ENCODE measurements around the gene LASP1.
"Not testable (repeated sequence)": the region's sequence is repeated elsewhere in the genome, so short reads cannot be mapped to it uniquely, and the experiment has no call there.

LASP1 gene

DNA sequence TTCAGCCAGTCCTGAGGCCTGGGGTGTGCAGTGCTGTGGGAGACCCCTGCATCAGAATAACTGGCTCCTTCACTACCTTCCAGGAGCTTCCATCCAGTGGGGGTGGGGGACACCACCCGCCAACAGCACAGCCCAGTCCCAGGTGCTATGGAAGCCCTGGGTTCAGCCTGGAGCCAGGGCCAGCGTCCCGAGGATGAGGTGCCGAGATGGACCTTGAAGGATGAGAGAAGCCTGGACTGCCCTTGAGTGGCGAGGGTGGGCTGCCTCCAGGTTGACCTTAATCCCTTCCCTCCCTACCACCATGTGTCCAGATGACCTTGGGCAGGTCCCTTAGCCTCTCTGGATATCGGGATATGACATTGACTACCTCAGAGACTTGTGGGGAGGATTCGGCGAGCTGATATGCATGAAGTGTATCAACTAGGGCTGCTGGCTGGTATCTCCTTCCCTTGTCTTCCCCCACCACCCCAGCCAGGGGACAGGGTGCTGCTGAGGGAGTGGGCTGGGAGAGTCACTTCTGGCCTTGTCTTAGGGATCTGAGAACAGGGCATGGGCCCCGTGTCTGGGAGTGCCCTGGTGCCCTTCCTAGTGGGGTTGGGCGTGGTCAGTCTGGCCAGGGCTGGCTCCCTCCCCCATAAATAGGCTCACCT lies 41.3 kb downstream of the LASP1 start:
- DNase-seq, result no peak

DNA sequence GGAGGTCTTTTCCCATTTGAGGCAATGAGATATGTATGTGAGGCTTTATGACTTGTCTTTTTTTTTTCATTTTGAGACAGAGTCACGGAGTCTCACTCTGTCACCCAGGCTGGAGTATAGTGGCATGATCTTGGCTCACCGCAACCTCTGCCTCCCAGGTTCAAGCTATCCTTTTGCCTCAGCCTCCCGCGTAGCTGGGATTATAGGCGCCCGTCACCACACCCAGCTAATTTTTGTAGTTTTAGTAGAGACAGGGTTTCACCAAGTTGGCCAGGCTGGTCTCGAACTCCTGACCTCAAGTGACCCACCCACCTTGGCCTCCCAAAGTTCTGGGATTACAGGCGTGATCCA lies 41.8 kb downstream of the LASP1 start:
- DNase-seq, result not testable (repeated sequence)

DNA sequence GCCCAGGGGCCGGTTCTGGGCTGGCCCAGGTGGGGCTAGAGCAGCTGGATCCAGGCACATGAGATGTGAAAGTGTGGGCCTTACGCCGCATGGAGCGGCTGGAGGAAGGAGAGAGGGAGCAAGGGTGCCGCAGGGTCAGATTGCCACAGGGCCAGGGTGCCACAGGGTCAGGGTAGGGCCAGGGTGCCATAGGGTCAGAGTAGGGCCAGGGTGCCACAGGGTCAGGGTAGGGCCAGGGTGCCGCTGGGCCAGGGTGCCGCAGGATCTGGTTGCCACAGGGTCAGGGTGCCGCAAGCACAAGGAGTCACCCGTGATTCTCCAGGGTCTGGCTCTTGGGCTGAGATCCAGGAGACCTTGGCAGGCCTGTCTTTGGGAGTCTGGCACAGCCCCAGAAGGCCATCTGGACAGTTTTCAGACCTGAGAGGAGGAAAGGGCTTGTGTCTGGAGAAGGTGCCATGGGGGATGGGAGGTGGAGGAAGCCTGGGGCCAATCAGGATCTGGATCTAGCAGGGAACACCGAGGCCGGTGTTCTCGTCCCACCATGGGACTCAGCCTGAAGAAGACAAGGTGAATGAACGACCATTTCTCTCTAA lies 42.5 kb downstream of the LASP1 start:
- DNase-seq, result no peak

DNA sequence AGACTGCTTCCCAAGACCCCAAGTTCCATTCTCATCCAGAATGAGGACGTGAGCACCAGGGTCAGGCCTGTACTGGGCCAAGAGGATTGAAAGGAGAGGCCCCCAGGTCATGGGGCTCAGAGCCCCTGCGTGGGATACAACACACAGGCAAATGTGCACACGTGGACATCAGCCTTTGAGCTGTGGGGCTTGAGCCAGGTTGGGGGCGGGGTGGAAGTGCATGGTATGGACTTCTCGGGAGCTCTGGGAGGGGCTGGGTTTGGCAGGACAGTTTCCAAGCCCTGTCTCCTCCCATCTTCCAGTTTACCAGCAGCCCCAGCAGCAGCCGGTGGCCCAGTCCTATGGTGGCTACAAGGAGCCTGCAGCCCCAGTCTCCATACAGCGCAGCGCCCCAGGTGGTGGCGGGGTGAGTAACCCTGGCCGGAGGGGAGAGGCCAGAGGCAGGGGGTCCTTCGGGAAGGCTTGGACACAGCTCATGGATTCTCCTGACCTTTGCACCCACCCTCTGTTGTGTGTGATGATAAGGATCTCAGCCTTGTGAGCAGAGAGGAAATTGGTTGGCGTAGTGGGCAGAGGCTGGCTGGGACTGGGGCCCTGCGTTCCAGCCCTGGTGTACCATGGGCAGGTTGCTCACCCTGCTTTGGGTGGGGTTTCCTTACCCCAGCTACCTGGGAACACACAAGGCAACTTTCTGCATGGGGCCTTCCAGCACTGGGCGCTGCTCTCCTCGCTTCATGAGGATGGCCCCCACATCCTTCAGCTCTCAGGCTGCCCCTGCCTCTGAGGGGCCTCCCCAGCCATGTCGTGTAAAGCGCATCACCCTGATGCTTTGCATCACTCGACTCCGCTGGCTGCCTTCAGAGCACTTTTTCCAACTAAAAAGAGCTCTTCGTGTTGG lies 45.1 kb downstream of the LASP1 start:
- DNase-seq, result no peak

DNA sequence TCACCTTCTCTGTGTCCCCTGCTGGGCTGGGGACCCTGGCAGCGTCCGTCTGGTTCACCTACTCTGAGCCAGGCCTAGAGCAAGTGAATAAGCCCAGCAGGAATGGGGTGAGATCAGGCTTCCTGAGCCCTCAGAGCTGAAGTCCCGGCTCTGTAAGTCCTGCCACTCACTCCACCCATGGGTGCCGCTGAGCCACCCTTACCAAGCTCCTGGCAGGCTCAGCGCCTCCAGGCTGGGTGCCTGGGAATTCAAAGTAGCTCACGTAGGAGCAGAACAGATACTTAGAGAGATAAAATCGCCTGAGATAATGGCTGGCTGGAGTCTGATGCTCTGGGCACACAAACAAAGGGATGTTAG lies 45.8 kb downstream of the LASP1 start:
- no peak for DNase-seq

DNA sequence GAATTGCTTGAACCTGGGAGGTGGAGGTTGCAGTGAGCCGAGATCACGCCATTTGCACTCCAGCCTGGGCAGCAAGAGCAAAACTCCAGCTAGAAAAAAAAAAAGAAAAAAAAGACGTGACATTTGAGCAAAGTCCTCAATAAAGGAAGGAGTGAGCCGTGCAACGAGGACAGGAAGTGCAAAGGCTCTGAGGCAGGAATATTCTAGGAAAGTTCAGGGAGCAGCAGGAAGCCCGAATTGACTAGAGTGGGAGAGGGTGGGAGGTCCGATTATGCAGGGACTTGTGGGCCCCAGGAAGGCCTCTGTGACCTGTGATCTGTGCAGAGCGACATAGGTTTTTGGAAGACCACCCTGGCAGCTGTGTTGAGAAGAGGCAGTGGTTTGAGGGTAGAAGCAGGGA lies 46.9 kb downstream of the LASP1 start:
- DNase-seq, result no peak

DNA sequence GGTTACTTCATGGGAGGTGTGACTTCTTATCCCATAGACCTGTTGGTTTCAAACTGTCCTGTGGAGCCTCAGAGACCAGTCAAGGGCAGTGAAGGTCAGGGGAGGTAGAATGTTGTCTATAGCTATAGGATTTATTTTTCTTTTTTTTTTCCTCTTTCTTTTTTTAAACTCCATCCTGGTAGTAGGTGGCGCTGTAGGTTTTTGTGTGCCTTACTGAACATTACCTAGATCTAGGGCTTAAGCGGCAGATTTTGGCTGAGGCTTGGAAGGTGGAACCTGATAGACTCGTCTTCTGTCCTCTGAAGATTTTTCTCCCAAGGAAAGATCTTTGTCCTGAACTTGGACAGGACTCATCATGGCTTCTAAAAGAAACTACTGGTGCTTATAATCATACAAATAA lies 47.4 kb downstream of the LASP1 start:
- DNase-seq, result no peak

DNA sequence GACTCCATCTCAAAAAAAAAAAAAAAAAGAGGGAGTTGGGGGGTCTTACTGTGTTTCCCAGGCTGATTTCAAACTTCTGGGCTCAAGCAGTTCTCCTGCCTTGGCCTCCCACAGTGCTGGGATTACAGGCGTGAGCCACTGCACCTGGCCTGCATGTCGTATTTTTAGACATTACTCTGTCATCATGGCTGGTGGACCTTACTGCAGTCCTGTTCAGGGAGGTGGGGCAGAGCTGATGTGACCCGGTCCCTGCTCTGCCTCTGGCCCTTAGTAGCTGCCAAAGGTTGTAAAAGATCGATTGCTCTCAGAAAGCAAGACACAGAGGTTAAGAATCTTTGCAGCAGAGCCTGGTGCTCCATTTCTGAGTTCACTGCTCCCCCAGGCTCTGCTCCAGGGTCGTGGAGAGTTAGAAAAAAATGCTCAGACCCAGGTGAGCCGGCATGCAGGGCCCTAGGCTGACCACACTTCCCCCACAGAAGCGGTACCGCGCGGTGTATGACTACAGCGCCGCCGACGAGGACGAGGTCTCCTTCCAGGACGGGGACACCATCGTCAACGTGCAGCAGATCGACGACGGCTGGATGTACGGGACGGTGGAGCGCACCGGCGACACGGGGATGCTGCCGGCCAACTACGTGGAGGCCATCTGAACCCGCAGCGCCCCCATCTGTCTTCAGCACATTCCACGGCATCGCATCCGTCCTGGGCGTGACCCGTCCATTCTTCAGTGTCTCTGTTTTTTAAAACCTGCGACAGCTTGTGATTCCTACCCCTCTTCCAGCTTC lies 48.5 kb downstream of the LASP1 start:
- no peak for DNase-seq

DNA sequence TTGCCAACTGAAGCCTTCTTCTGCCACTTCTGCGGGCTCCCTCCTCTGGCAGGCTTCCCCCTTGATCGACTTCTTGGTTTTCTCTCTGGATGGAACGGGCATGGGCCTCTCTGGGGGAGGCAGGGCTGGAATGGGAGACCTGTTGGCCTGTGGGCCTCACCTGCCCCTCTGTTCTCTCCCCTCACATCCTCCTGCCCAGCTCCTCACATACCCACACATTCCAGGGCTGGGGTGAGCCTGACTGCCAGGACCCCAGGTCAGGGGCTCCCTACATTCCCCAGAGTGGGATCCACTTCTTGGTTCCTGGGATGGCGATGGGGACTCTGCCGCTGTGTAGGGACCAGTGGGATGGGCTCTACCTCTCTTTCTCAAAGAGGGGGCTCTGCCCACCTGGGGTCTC lies 49.1 kb downstream of the LASP1 start:
- no peak for DNase-seq

DNA sequence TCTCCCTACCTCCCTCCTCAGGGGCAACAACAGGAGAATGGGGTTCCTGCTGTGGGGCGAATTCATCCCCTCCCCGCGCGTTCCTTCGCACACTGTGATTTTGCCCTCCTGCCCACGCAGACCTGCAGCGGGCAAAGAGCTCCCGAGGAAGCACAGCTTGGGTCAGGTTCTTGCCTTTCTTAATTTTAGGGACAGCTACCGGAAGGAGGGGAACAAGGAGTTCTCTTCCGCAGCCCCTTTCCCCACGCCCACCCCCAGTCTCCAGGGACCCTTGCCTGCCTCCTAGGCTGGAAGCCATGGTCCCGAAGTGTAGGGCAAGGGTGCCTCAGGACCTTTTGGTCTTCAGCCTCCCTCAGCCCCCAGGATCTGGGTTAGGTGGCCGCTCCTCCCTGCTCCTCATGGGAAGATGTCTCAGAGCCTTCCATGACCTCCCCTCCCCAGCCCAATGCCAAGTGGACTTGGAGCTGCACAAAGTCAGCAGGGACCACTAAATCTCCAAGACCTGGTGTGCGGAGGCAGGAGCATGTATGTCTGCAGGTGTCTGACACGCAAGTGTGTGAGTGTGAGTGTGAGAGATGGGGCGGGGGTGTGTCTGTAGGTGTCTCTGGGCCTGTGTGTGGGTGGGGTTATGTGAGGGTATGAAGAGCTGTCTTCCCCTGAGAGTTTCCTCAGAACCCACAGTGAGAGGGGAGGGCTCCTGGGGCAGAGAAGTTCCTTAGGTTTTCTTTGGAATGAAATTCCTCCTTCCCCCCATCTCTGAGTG lies 49.6 kb downstream of the LASP1 start:
- DNase-seq, result no peak

DNA sequence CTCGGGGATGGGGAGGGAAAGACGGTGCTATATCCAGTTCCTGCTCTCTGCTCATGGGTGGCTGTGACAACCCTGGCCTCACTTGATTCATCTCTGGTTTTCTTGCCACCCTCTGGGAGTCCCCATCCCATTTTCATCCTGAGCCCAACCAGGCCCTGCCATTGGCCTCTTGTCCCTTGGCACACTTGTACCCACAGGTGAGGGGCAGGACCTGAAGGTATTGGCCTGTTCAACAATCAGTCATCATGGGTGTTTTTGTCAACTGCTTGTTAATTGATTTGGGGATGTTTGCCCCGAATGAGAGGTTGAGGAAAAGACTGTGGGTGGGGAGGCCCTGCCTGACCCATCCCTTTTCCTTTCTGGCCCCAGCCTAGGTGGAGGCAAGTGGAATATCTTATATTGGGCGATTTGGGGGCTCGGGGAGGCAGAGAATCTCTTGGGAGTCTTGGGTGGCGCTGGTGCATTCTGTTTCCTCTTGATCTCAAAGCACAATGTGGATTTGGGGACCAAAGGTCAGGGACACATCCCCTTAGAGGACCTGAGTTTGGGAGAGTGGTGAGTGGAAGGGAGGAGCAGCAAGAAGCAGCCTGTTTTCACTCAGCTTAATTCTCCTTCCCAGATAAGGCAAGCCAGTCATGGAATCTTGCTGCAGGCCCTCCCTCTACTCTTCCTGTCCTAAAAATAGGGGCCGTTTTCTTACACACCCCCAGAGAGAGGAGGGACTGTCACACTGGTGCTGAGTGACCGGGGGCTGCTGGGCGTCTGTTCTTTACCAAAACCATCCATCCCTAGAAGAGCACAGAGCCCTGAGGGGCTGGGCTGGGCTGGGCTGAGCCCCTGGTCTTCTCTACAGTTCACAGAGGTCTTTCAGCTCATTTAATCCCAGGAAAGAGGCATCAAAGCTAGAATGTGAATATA lies 50.8 kb downstream of the LASP1 start:
- no peak for DNase-seq

DNA sequence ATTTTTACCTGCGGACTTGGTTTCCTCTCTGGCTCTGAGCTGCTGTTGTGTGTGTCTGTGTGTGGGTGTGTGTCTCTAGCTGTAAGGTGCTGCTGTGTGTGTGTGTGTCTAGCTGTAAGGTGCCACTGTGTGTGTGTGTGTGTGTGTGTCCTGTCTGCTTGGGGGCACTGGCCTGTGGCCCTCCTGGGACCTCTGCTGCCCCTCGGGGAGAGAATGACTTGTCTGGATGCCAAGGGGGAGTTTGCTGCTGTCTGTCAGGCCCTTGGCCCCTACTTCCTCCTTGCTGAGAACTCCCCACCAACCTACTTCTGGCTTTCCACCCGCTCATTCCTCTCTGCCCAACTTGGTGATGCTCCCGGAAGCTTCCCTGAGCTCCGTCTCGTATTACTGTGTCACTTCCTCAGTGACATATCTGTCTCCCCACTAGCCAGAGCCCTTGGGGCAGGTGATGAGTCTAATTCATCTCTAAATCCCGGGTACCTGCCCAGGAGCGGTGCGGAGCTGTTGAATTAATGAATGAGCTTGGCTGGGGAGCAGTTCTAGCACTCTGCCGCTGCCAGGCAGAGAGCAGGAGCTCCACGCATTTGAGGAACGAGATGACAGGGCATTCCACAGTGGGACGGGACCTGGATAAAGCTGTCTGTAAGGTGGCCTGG lies 52.0 kb downstream of the LASP1 start:
- no peak for DNase-seq

DNA sequence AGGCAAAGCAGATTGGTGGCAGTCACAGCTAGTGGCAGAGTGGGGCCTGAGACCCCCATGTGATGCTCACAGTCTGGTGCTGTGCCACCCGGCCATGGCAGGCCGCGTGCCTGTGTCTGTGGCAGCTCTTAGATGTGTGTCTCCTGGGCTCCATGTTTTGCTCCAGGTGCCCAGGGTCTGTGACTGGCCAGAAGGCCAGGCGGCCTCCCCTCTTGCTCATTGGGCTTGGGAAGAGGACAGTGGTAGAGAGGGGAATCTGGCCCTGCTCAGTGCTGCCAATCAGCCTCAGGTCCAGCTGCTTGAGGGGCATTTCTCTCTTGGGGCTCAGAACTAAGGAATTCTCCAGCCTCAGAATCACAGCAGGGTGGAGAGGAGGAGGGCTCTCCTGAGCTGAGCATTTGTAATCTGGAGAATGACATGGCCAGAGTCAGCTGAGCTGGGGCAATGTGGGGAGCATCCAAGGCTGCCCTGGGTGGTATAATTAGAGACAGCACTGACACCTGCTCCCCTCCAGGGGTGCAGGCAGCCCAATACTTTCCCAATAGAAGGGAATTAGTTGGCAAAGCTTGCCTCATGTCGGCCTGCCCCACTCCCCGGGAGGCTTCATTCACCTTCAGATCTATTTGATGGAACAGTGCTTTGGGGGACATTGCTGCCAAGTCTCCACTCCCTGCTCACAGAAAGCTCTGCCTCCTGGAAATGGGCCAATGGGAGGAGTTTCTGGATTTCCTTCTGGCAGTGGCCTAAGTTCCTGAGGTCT lies 52.9 kb downstream of the LASP1 start:
- DNase-seq, result peak; percentile 47

DNA sequence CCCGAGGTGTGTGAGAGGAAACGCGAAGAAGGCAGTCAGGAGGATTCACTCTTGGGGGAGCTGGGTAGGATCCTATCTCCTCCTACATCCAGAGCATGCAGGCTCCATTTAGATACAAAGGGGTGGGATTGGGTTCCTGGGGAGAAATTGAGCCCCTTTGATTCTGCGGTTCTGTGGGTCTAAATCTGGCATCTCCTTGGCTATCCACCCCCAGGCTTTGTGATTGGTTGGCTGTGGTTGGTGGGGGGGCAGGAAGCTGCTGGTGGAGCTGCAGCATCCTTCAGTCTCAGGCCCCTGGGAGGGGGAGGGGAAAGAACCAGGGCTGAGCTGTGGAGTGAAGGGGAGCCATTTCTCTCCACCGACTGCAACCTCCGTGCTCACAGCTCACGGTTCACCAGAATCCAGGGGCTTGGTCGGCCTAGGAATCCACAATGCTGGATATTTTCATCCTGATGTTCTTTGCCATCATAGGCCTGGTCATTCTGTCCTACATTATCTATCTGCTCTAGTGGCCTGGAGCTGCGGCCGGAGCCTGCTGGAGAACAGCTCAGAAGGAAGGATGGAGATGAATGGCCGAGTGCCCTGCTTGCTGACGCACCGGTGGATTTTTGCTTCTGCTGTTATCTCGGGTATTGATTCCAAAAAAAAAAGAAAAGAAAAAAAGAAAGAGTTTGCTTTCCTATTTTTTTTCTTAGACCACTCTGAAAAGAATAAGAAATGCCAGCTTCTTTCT lies 55.6 kb downstream of the LASP1 start, which contains the start of gene LASP1NB:
Gene LASP1NB, plus strand, starts transcription at position 352 of the 733 bp plus-strand sequence.
- no peak for DNase-seq

DNA sequence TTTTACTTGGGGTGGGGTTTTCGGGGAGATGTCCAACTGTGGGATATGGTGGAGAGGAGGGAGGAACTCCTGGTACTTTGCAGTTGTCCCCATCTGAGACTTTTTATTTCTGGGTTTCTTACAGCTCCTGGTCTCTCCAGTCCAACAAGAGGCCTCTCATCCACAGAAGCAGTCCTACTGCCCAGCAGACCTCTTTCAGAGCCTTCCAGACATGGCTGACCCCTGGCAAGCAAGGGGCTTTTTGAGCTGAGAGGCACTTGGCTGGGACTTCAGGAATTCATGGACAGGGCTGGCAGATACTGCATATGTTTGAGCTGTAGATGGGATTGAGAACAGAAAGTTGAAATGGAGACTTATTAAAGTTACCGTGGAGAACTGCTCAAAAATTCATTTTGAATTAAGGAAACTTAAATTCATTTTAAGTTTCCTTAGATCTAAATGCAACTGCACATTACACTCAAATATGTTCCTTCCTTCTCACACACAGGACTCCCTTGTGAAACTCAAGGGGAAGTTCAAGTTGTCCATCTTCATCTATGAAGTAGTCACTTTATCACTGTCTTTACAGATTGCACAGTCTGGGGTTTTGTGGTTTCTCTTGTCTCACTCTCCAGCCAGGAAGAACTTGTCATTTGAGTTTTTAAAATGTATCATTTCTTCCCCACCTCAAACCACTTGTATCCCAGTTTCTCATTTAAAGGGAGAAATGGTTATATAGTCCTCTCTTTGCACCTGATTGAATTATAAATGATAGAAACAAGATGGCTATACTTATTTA lies 56.6 kb downstream of the LASP1 start:
- DNase-seq, result no peak

DNA sequence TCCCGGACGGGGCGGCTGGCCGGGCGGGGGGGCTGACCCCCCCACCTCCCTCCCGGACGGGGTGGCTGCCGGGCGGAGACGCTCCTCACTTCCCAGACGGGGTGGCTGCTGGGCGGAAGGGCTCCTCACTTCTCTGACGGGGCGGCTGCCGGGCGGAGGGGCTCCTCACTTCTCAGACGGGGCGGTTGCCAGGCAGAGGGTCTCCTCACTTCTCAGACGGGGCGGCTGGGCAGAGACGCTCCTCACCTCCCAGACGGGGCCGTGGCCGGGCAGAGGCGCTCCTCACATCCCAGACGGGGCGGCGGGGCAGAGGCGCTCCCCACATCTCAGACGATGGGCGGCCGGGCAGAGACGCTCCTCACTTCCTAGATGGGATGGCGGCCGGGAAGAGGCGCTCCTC lies 60.9 kb downstream of the LASP1 start:
- DNase-seq, result not testable (repeated sequence)

DNA sequence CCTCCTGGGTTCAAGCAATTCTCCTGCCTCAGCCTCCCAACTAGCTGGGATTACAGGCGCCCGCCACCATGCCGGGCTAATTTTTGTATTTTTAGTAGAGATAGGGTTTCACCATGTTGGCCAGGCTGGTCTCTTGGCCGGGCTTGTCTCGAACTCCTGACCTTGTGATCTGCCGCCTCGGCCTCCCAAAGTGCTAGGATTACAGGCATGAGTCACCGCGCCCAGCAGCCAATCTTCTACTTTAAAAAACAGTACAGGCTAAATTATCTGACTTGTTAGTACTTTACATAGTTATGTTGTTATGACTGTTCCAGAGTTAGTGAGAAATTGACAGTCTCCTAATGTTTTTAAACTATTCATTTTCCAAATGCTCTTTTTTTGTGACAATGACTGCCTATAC lies 64.1 kb downstream of the LASP1 start:
- DNase-seq, result not testable (repeated sequence)

DNA sequence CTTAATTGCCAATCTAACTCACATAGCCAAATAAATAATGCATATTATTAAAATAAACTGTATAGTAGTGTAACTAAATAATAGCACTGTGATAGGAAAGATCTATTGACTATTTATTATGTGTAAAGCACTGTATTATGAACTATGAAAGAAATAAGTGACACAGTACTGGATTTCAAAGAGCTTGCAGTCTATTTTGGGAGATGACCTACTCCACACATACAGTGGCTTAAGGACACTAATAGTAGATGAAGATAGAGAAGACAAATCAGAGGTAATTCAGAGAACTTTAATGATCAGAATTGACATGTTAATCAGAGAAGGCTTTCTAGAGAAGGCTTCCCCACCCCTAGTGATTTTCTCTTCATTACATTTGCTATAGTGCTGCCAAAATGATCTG lies 70.1 kb downstream of the LASP1 start:
- no peak for DNase-seq

DNA sequence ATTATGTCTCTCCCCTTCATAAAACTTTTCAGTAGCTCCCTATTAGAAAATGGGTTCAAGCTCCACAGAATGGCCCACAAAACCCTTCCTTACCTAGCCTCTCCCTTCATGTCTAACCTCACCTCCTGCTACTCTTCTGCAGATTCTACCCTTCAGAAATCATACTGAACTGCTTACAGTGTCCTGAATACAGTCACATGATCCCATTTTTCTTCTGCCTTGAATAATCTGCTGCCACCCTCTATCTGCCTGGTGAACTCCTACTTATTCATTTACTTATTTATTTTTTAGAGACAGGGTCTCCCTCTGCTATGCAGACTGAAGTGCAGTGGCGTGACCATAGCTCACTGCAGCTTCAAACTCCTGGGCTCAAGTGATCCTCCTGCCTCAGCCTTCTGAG lies 70.5 kb downstream of the LASP1 start:
- DNase-seq, result no peak
